ENCODE results near the gene FAF1. TPM values are rescaled to one million over a fixed set of nuclear protein-coding genes. Genes with fewer than 3 reads are reported as not detected.

The FAF1 gene
- total RNA-seq, 4 donors from 2014 or later = 46.1 to 72.2 (median 52.2) TPM

- no peak for TF ChIP-seq CTCF (IDR thresholded peaks at IDR 0.05; ENCODE audit: low read depth)
Observed at GRCh38 chr1:50644447-50645105, 315.5 kb downstream of the FAF1 start.

GRCh38 chr1:50637460-50637859 lies 322.6 kb downstream of the FAF1 start:
- no peak for TF ChIP-seq CTCF (IDR thresholded peaks at IDR 0.05; ENCODE audit: low read depth)

GRCh38 chr1:50634251-50634650 lies 325.8 kb downstream of the FAF1 start:
- TF ChIP-seq CTCF (IDR thresholded peaks at IDR 0.05; ENCODE audit: low read depth) = no peak

- no peak for TF ChIP-seq CTCF (IDR thresholded peaks at IDR 0.05; ENCODE audit: low read depth)
Observed at GRCh38 chr1:50633465-50633864, 326.6 kb downstream of the FAF1 start.

- no peak for TF ChIP-seq CTCF (IDR thresholded peaks at IDR 0.05; ENCODE audit: low read depth)
Observed at GRCh38 chr1:50631161-50631560, 328.9 kb downstream of the FAF1 start.

GRCh38 chr1:50622259-50622658 lies 337.8 kb downstream of the FAF1 start:
- no peak for TF ChIP-seq CTCF (IDR thresholded peaks at IDR 0.05; ENCODE audit: low read depth)

GRCh38 chr1:50620680-50621329 lies 339.3 kb downstream of the FAF1 start:
- TF ChIP-seq CTCF (IDR thresholded peaks at IDR 0.05; ENCODE audit: low read depth) = no peak
